ENCODE data around the gene AKR1C8. TPM values are rescaled to one million over a fixed set of nuclear protein-coding genes. Genes with fewer than 3 reads are reported as not detected.
"Not testable (repeated sequence)": the region's sequence is repeated elsewhere in the genome, so short reads cannot be mapped to it uniquely, and the experiment has no call there.

AKR1C8 gene
- total RNA-seq, 2 experiments from 2014 or later: 0.27 to 0.50 TPM

DNA sequence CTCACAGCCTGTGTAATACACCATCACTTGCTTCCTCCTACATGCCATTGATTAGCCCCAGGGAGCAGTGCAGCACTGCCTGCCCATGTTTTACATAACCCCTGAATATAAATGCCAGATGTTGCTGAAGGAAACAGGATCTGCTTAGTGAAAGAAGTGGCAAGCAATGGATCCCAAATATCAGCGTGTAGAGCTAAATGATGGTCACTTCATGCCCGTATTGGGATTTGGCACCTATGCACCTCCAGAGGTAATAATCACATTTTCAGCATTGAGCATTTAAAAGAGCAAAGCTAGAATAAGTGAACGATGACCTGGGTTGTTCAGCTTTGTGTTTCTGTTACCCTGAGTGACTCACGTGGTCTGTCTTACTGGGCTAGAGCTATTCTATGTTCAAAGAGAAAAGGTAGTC, 11.8 kb upstream of the AKR1C8 start, which contains the start of gene AKR1C4:
AKR1C4 (plus strand) TSS at position 136 of the 412 bp plus-strand sequence; CDS start at position 167, 31 bp downstream.
- H3K27ac Mint-ChIP-seq: no peak within 1 kb of the TSS
- POLR2A ChIA-PET: no interaction called here
- H3K36me3 Mint-ChIP-seq (ENCODE audit: low read depth): no peaks in the 10 kb centered on the region
- peaks cover 7% of the 10 kb centered on the region for H3K27me3 Mint-ChIP-seq
- no peak for DNase-seq
- no peak within 1 kb of the TSS for H3K4me3 Mint-ChIP-seq
- no peaks in the 10 kb centered on the region for H3K9me3 Mint-ChIP-seq
- CTCF ChIA-PET: no interaction called here
- no peaks in the 10 kb centered on the region for H3K4me1 Mint-ChIP-seq

DNA sequence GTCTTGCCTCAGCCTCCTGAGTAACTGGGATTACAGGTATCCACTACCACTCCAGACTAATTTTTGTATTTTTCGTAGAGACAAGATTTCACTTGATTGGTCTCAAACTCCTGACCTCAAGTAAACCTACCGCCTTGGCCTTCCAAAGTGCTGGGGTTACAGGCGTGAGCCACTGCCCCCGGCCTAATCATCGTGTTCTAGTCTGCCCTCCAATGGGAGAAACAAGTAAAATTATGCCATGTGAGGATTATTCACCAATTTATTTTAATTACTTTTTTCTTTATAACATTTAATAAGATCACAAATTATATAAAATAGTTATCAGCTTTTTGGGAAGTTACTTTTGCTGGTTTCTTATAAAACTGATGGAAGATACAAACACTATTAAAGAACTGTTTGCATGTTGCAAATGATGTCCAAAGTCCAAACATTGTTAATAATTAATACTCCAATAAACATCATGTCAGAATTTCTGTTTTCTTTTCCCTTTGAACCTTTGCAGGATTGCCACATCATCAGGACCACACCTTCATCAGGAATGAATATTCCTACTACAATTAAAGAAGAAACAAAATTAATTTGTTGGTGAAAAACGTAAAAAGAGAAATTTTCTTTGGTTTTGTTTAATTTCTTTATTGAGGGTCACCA, 10.9 kb upstream of the AKR1C8 start:
- Mint-ChIP-seq H3K36me3 (ENCODE audit: low read depth) (no peaks in the 10 kb centered on the region), H3K27ac (no peak overlapping the region), H3K27me3 (peaks cover 4% of the 10 kb centered on the region), H3K9me3 (no peaks in the 10 kb centered on the region), H3K4me1 (no peaks in the 10 kb centered on the region), H3K4me3 (no peak overlapping the region)
- DNase-seq: no peak
- POLR2A ChIA-PET: no interaction called here
- CTCF ChIA-PET: no interaction called here

DNA sequence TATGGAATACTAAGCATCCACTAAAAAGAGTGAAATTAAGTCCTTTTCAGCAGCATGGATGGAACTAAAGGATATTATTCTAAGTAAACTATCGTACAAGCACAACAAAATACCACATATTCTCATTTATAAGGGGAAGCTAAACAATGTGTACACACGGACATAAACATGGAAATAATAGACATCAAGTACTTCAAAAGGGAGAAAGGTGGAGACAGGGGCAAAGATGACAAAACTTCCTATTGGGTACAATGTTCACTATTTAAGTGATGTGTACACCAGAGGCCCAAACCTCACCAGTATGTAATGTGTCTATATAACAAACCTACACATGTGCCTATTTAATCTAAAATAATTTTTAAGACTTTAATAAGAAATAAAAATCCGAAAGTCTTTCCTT, 9.5 kb upstream of the AKR1C8 start:
- POLR2A ChIA-PET: no interaction called here

DNA sequence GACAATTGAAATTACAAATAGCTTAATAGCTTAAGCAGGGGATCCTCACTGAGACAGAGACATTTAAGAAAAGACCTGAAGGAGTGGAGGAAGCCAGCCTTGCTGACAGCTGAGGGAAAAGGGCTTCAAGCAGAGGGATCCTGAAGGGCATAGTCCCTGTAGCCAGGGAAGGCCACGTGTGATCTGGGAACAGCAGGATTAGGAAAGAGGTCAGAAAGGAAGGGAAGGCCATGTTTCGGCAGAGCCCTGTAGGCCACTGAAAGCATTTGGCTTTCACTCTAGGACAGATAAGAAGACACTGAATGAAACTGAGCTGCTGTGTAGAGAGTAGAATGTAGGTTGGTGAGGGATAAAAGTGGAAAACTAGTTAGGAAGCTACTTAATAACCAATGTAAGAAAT, 3.4 kb upstream of the AKR1C8 start:
- Mint-ChIP-seq H3K4me3 (no peak overlapping the region), H3K9me3 (no peaks in the 10 kb centered on the region), H3K4me1 (no peaks in the 10 kb centered on the region), H3K36me3 (ENCODE audit: low read depth) (no peaks in the 10 kb centered on the region), H3K27me3 (peaks cover 4% of the 10 kb centered on the region), H3K27ac (no peak overlapping the region)
- no peak for DNase-seq
- ChIA-PET CTCF (no interaction called here), POLR2A (no interaction called here)

More for the DNA sequence above, 9.5 kb upstream of the AKR1C8 start:
- Mint-ChIP-seq H3K27me3 (peaks cover 6% of the 10 kb centered on the region), H3K36me3 (ENCODE audit: low read depth) (no peaks in the 10 kb centered on the region), H3K27ac (no peak overlapping the region), H3K4me1 (no peaks in the 10 kb centered on the region), H3K9me3 (no peaks in the 10 kb centered on the region), H3K4me3 (no peak overlapping the region)
- no peak for DNase-seq
- CTCF ChIA-PET: no interaction called here

DNA sequence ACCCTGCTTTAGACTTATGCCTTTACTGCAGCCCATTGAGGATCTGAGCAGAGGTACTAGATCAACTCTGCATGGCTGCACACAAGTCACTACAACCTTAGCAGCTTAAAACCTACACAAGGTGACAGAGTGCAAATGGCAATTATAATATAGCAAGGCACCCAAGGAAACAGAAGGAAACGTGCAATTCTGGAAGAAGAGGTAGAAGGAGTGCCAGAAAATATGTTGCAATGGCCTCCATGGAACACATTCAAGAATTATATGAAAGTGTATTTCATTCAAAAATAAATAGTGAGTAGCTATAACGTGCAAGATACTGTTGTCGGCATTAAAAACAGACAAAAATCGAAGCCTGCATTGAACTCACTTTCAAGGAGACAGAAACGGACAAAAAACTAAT, 2.9 kb upstream of the AKR1C8 start:
- no peaks in the 10 kb centered on the region for H3K9me3 Mint-ChIP-seq

DNA sequence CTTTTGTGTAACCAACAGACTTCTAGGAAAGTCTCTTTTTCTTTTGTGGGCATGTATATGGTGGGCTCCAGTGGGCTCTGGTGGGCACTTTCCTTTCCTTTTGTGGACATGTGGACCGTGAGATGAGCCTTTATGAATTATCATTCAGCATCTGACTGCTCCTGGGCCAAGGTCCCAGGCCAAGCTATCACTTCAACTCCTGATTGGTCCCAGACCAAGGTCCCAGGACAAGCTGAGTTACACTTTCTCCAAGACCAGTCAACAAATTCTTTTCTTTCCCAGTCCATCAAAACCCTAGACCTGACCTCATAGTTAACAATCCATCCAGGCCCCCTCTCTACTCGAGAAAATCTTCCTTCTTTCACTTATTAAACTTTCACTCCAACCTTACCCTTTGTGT, 1.0 kb downstream of the AKR1C8 start:
- Mint-ChIP-seq H3K27ac (no peak overlapping the region), H3K27me3 (no peaks in the 10 kb centered on the region), H3K9me3 (no peaks in the 10 kb centered on the region), H3K4me3 (no peak overlapping the region), H3K4me1 (no peaks in the 10 kb centered on the region), H3K36me3 (ENCODE audit: low read depth) (no peaks in the 10 kb centered on the region)
- CTCF ChIA-PET: no interaction called here
- no peak for DNase-seq
- POLR2A ChIA-PET: no interaction called here

More for the DNA sequence above, 2.9 kb upstream of the AKR1C8 start:
- ChIA-PET CTCF (no interaction called here), POLR2A (no interaction called here)
- Mint-ChIP-seq H3K4me1 (no peaks in the 10 kb centered on the region), H3K27ac (no peak overlapping the region), H3K27me3 (peaks cover 4% of the 10 kb centered on the region), H3K36me3 (ENCODE audit: low read depth) (no peaks in the 10 kb centered on the region), H3K4me3 (no peak overlapping the region)
- no peak for DNase-seq

DNA sequence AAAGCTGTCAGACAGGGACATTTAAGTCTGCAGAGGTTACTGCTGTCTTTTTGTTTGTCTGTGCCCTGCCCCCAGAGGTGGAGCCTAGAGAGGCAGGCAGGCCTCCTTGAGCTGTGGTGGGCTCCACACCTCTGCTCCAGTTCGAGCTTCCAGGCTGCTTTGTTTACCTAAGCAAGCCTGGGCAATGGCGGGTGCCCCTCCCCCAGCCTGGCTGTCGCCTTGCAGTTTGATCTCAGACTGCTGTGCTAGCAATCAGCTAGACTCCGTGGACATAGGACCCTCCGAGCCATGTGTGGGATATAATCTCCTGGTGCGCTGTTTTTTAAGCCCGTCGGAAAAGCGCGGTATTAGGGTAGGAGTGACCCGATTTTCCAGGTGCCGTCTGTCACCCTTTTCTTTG, 4.4 kb downstream of the AKR1C8 start:
- H3K27ac Mint-ChIP-seq; H3K4me1 Mint-ChIP-seq; H3K4me3 Mint-ChIP-seq; H3K9me3 Mint-ChIP-seq; DNase-seq; H3K27me3 Mint-ChIP-seq; CTCF ChIA-PET; H3K36me3 Mint-ChIP-seq (ENCODE audit: low read depth); POLR2A ChIA-PET: not testable (repeated sequence)

DNA sequence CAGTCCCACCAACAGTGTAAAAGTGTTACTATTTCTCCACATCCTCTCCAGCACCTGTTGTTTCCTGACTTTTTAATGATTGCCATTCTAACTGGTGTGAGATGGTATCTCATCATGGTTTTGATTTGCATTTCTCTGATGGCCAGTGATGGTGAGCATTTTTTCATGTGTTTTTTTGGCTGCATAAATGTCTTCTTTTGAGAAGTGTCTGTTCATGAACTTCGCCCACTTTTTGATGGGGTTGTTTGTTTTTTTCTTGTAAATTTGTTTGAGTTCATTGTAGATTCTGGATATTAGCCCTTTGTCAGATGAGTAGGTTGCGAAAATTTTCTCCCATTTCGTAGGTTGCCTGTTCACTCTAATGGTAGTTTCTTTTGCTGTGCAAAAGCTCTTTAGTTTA, 9.4 kb downstream of the AKR1C8 start:
- H3K36me3 Mint-ChIP-seq (ENCODE audit: low read depth); H3K27me3 Mint-ChIP-seq; H3K4me3 Mint-ChIP-seq; POLR2A ChIA-PET; CTCF ChIA-PET; H3K9me3 Mint-ChIP-seq; DNase-seq; H3K4me1 Mint-ChIP-seq; H3K27ac Mint-ChIP-seq: not testable (repeated sequence)

DNA sequence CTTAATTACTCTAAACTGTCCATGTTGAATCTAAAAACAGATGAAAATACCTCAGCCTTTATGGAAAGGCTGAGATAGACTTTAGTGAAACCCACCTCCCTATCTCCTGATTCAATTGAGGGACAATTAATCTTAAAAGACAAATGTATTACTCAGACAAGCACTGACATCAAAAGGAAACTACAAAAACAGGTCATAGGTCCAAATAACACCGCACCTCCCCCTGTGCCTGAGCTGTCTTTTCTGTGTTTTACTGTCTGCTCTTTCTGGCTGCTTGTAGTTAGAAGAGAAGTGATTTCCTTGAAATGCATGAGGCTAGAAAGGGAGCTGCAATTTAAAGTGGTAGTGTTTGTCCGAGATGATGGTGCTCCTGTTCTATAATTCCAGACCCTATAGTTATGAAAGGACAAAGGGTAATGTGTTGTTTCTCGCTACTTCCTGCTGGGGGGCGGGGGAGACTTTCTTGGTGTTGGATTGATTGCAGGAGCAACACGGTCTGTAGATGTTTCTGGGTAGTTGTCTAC, 16.0 kb downstream of the AKR1C8 start:
- ChIA-PET POLR2A (no interaction called here), CTCF (interaction anchor here (0.9 kb wide), 1 partner anchor 179 kb away, joined by 4 read pairs; no protein-coding TSS in a partner anchor)
- H3K9me3 Mint-ChIP-seq: peaks cover 31% of the 10 kb centered on the region
- peaks cover 2% of the 10 kb centered on the region for H3K4me1 Mint-ChIP-seq
- no peak overlapping the region for H3K27ac Mint-ChIP-seq
- H3K27me3 Mint-ChIP-seq: peaks cover 4% of the 10 kb centered on the region
- no peaks in the 10 kb centered on the region for H3K36me3 Mint-ChIP-seq (ENCODE audit: low read depth)
- DNase-seq: no peak
- no peak overlapping the region for H3K4me3 Mint-ChIP-seq

DNA sequence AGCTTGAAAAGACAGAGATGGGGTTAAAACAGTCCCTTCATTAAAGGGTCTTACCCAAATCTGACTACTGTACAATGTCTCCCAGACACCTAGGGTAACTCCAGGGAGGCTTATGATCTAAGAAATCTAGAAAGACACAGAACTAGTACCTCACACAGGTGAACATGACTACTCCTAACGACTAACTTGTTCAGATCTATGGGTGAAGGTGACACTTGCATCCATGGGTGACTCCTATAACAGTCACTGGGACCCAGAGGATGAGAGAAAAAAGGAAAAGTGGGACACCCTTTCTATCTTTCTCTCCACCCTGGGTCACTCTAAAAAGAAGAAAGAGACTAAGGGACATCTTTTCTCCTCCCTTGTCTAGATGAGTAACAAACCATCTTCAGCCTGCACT, 19.2 kb downstream of the AKR1C8 start:
- CTCF ChIA-PET: no interaction called here
- no peak overlapping the region for H3K4me3 Mint-ChIP-seq
- no peak for DNase-seq
- peaks cover 45% of the 10 kb centered on the region for H3K9me3 Mint-ChIP-seq
- H3K36me3 Mint-ChIP-seq (ENCODE audit: low read depth): no peaks in the 10 kb centered on the region
- POLR2A ChIA-PET: no interaction called here
- H3K27ac Mint-ChIP-seq: no peak overlapping the region
- peaks cover 2% of the 10 kb centered on the region for H3K4me1 Mint-ChIP-seq
- H3K27me3 Mint-ChIP-seq: no peaks in the 10 kb centered on the region

DNA sequence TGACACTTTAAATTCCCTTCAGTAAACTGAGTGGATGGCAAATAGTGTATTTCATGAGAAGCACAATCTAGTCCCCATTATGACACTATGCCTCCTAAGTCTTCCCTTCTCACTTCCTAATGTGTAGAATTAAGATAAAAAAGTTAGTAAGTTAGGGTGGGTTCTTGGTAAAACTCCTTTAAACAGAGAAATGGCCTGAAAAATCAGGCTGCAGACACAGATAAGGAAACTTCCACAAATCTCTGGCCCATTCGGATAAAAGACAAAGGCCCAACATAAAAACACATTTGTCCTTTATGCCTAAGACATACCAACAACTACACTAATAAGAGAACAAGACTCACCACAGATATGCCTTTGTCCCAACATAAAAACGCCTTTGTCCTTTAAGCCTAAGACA, 21.5 kb downstream of the AKR1C8 start:
- Mint-ChIP-seq H3K9me3 (peaks cover 42% of the 10 kb centered on the region), H3K27me3 (no peaks in the 10 kb centered on the region), H3K36me3 (ENCODE audit: low read depth) (no peaks in the 10 kb centered on the region), H3K4me3 (no peak overlapping the region), H3K4me1 (peaks cover 2% of the 10 kb centered on the region), H3K27ac (no peak overlapping the region)
- POLR2A ChIA-PET: no interaction called here
- CTCF ChIA-PET: no interaction called here
- no peak for DNase-seq

DNA sequence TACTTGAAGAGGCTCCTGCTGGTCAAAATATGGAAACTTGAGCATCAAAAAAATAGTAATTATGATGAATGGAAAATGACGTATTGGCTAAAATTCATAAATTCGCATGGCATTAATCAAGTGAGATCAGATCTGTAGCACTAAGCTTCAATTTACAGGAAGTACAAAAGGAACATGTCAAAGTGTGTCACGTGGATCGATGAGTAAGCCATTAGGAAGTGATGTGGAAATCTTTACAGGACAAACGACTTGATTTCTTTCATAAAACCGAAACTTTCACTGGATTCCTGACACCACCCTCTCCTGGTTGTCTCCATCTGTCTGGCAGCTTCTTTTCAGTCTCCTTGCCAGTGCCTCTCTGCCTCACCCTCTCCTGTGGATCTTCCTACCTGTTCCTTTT, 25.8 kb downstream of the AKR1C8 start:
- no peak for DNase-seq
- H3K9me3 Mint-ChIP-seq: peaks cover 15% of the 10 kb centered on the region
- H3K27ac Mint-ChIP-seq: no peak overlapping the region
- H3K36me3 Mint-ChIP-seq (ENCODE audit: low read depth): no peaks in the 10 kb centered on the region
- POLR2A ChIA-PET: no interaction called here
- no peaks in the 10 kb centered on the region for H3K4me1 Mint-ChIP-seq
- H3K27me3 Mint-ChIP-seq: peaks cover 4% of the 10 kb centered on the region
- CTCF ChIA-PET: no interaction called here
- H3K4me3 Mint-ChIP-seq: no peak overlapping the region

DNA sequence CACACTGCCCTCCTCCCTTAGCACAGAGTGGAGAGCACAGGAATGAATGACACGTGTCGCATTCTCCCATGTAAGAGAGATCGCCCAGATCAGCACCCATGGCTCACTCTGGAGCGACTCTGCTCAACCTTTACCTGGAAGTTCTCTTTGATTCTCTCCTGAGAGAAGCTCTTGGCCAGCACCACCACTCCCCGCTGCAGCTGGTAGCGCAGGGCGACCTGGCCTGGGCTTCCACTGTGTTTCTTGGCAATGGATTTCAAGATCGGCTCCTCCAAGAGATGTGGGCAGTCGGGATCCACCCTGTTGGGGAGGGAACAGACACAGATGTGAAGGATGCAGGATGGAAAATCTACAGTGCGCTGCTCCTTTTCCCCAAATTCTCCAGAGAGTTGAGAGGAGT, 27.4 kb downstream of the AKR1C8 start:
- Mint-ChIP-seq H3K4me3 (no peak overlapping the region), H3K4me1 (no peaks in the 10 kb centered on the region), H3K9me3 (peaks cover 5% of the 10 kb centered on the region), H3K36me3 (ENCODE audit: low read depth) (no peaks in the 10 kb centered on the region), H3K27ac (no peak overlapping the region), H3K27me3 (peaks cover 6% of the 10 kb centered on the region)
- CTCF ChIA-PET: no interaction called here
- DNase-seq: no peak
- POLR2A ChIA-PET: no interaction called here

DNA sequence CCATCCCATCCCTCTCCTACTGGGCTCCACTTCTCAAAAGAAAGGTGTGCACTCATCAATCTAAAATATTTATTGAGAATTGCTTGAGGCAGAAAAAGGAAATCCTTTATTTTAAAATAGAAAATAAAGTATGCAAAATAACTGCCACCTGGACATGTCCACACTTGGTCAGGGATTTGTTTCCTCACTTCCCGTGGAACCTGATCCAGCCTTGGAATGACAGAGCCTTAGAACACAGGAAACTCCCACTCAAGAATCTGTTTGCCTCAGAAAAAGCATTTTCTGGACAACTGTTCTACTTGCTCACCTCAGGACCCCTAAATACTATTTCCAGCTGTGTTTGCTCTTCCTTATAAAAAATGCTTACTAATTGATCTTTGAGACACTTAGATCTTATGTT, 29.0 kb downstream of the AKR1C8 start:
- POLR2A ChIA-PET: no interaction called here
- Mint-ChIP-seq H3K27me3 (peaks cover 6% of the 10 kb centered on the region), H3K36me3 (ENCODE audit: low read depth) (no peaks in the 10 kb centered on the region), H3K9me3 (peaks cover 4% of the 10 kb centered on the region), H3K4me3 (no peak overlapping the region), H3K27ac (no peak overlapping the region), H3K4me1 (no peaks in the 10 kb centered on the region)
- CTCF ChIA-PET: no interaction called here
- no peak for DNase-seq
